HFFc6 (cell line): ENCODE results near the gene OR6A2. TPM values are rescaled to one million over a fixed set of nuclear protein-coding genes. Genes with fewer than 3 reads are reported as not detected.

Experiments
- DNase-seq: peaks from one replicate; pipeline ENCODE4 v3.0.0-alpha.2; 2018
- H3K27ac Mint-ChIP-seq: 2 replicates; pipeline ENCODE4 v1.8.0; 2020; ENCODE audit warnings: mild to moderate bottlenecking, mixed read lengths
- H3K27me3 Mint-ChIP-seq: 2 replicates; pipeline ENCODE4 v1.8.0; 2021; ENCODE audit warnings: mild to moderate bottlenecking, moderate library complexity, mixed read lengths; ENCODE audit not compliant: insufficient read depth
- H3K36me3 Mint-ChIP-seq: 2 replicates; pipeline ENCODE4 v1.8.0; 2021; ENCODE audit warnings: low read depth, mixed read lengths
- H3K4me1 Mint-ChIP-seq: 2 replicates; pipeline ENCODE4 v1.8.0; 2020; ENCODE audit warnings: low read depth, mixed read lengths
- H3K4me3 Mint-ChIP-seq: 2 replicates; pipeline ENCODE4 v1.8.0; 2020; ENCODE audit warnings: mild to moderate bottlenecking, moderate library complexity, mixed read lengths
- H3K9me3 Mint-ChIP-seq: 2 replicates; pipeline ENCODE4 v1.8.0; 2020; ENCODE audit warnings: mild to moderate bottlenecking, mixed read lengths
- CTCF ChIP-seq: fragments of 200-600 bp; sonication (generic); IDR thresholded peaks from 2 replicates; pipeline ENCODE4 v1.5.0; 2021; ENCODE audit warnings: antibody characterized with exemption, mild to moderate bottlenecking
- total RNA-seq, 6 experiments: library from RNA; stranded (reverse); fragmentation: NEBNext Ultra II Directional; extraction: Animal tissue kit (Norgen Biotek cat#: 25700); gene quantifications; 2 replicates in 1 of 6; 3 replicates in 5 of 6; pipeline ENCODE4 v1.2.3, GENCODE V29; 2021

OR6A2 gene
- total RNA-seq, 6 experiments from 2014 or later, result 0.12 TPM; not detected in 5

- no peak for DNase-seq
- no peak for TF ChIP-seq CTCF
- H3K4me3 Mint-ChIP-seq, result no peak overlapping the region
- no peak overlapping the region for H3K27ac Mint-ChIP-seq
- no peaks in the 10 kb centered on the region for H3K36me3 Mint-ChIP-seq
- H3K27me3 Mint-ChIP-seq, result no peaks in the 10 kb centered on the region
- no peaks in the 10 kb centered on the region for H3K9me3 Mint-ChIP-seq
- H3K4me1 Mint-ChIP-seq, result no peaks in the 10 kb centered on the region
These were observed 34.5 kb upstream of the OR6A2 start for GRCh38 chr11:6834021-6834420.

DNA sequence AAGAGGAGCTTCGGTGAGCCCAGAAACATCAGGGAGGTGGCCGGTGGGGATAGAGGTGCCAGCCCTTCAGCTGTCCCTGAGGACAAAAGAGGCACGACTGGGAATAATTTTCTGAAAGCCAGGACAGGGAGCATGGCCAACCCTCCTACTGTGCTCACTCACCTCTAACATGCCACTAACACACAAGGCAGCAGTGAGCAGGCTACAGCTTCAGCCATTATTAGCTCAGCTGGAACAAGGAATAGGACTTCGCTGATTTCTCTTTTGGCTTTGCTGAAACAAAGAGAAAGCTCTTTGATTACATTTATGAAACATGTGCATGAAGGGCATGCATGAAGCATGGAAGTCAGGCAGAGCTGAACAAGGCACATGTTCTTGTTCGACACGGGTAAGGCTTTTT lies 33.9 kb upstream of the OR6A2 start:
- H3K36me3 Mint-ChIP-seq, result no peaks in the 10 kb centered on the region
- TF ChIP-seq CTCF, result no peak
- no peaks in the 10 kb centered on the region for H3K9me3 Mint-ChIP-seq
- no peak overlapping the region for H3K4me3 Mint-ChIP-seq
- H3K27ac Mint-ChIP-seq, result no peak overlapping the region
- H3K27me3 Mint-ChIP-seq, result no peaks in the 10 kb centered on the region
- no peak for DNase-seq
- no peaks in the 10 kb centered on the region for H3K4me1 Mint-ChIP-seq

DNA sequence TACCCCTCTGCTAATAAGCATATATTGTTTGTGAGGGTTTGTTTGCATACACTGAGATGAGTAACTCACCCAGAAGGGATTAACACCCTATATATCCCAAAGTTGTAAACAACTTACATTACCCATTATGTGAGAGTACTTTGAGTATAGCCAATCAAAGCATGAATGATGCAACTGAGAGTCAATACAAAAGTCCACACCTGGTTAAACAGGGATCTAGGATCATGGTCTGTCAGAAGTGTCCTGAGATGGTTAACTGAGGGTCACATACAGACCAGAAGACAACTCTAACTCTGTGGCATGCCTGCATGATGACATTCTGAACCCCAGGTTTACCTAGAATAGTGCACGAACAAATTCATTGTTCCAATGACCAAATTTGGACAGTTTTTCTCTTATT lies 28.6 kb upstream of the OR6A2 start:
- no peaks in the 10 kb centered on the region for H3K36me3 Mint-ChIP-seq
- no peak overlapping the region for H3K4me3 Mint-ChIP-seq
- TF ChIP-seq CTCF, result no peak
- no peaks in the 10 kb centered on the region for H3K27me3 Mint-ChIP-seq
- no peaks in the 10 kb centered on the region for H3K9me3 Mint-ChIP-seq
- H3K27ac Mint-ChIP-seq, result no peak overlapping the region
- H3K4me1 Mint-ChIP-seq, result no peaks in the 10 kb centered on the region
- DNase-seq, result no peak

- no peak for TF ChIP-seq CTCF
- H3K4me3 Mint-ChIP-seq, result no peak overlapping the region
- no peak overlapping the region for H3K27ac Mint-ChIP-seq
- DNase-seq, result no peak
- no peaks in the 10 kb centered on the region for H3K36me3 Mint-ChIP-seq
- no peaks in the 10 kb centered on the region for H3K27me3 Mint-ChIP-seq
- no peaks in the 10 kb centered on the region for H3K4me1 Mint-ChIP-seq
- H3K9me3 Mint-ChIP-seq, result no peaks in the 10 kb centered on the region
These were observed 25.8 kb upstream of the OR6A2 start for GRCh38 chr11:6825231-6825744.

DNA sequence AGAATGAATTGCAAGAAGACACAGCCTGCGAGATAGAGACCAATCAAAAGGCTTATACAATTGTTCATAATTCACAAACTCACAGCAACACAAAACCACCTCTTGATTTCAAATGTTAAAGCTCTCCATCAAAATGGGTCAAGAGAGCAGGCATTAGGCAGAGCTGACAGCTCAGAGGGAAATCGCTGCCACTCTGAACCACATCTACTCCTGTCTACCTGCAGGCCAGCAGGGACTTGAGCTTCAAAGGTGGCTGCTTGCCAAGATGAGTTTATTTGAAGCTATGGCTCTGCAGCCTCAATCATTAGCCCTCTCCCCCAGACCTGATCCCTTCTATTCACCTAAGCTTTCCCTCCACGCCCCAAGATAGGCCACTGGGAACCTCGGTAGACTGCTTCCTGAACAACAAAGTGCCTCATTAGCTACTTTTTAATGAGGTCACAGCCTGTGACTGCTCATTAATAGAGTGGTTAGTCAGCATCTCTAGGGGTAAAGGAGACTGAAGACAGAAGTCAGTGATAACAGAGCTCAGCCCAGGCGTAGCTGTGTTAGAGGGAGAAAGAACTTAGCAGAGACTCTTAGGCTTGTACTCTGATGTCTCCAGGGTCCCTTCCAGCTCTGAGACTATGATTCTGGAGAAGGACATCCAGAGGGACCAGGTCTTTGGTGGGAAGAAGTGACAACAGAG lies 24.8 kb upstream of the OR6A2 start:
- Mint-ChIP-seq H3K9me3 (no peaks in the 10 kb centered on the region), H3K4me3 (no peak overlapping the region), H3K4me1 (no peaks in the 10 kb centered on the region), H3K36me3 (no peaks in the 10 kb centered on the region), H3K27me3 (no peaks in the 10 kb centered on the region), H3K27ac (no peak overlapping the region)
- TF ChIP-seq CTCF, result no peak
- DNase-seq, result no peak
